ENCODE data around the gene COG5. TPM values are rescaled to one million over a fixed set of nuclear protein-coding genes. Genes with fewer than 3 reads are reported as not detected.

The COG5 gene
- total and polyA plus RNA-seq, 2 experiments from 2014 or later: 15.8 to 53.5 TPM

GRCh38 chr7:107463139-107464078 lies 100.3 kb downstream of the COG5 start:
- no peaks in the 10 kb centered on the region for H3K9me2 ChIP-seq (replicated peaks; ENCODE audit: insufficient read depth)
- H3K27ac ChIP-seq: no peak overlapping the region
- no peaks in the 10 kb centered on the region for H3K4me1 ChIP-seq (ENCODE audit: insufficient read depth)
- WGBS (ENCODE audit: low lambda C conversion rate, missing lambda C conversion rate): 87% methylated on average over 6 of the region's 6 CpGs
- H3K79me2 ChIP-seq: no peaks in the 10 kb centered on the region
- H4K20me1 ChIP-seq (ENCODE audit: insufficient read depth, poor library complexity, severe bottlenecking): no peaks in the 10 kb centered on the region
- H3K4me2 ChIP-seq: no peak overlapping the region
- DNase-seq (ENCODE audit: low spot score): peak; percentile 69
- no peaks in the 10 kb centered on the region for H3K9me3 ChIP-seq (ENCODE audit: low read depth)
- no peak overlapping the region for H3K4me3 ChIP-seq
- H2AFZ ChIP-seq: no peak overlapping the region
- no peaks in the 10 kb centered on the region for H3K36me3 ChIP-seq (replicated peaks; ENCODE audit: insufficient read depth, low read depth)
- TF ChIP-seq EZH2 (IDR thresholded peaks at IDR 0.05; ENCODE audit: borderline replicate concordance): no peak
- no peak for TF ChIP-seq EZH2phosphoT487 (IDR thresholded peaks at IDR 0.05; ENCODE audit: low read depth, severe bottlenecking, unreplicated experiment)
- peak; percentile 75 for TF ChIP-seq CTCF (IDR thresholded peaks at IDR 0.05; ENCODE audit: poor library complexity)
- no peaks in the 10 kb centered on the region for H3K27me3 ChIP-seq

- H4K20me1 ChIP-seq (ENCODE audit: insufficient read depth, poor library complexity, severe bottlenecking): no peaks in the 10 kb centered on the region
- H2AFZ ChIP-seq: no peak overlapping the region
- H3K36me3 ChIP-seq (replicated peaks; ENCODE audit: insufficient read depth, low read depth): no peaks in the 10 kb centered on the region
- H3K4me2 ChIP-seq: no peak overlapping the region
- no peak overlapping the region for H3K27ac ChIP-seq
- no peaks in the 10 kb centered on the region for H3K4me1 ChIP-seq (ENCODE audit: insufficient read depth)
- no peak overlapping the region for H3K4me3 ChIP-seq
- H3K27me3 ChIP-seq: no peaks in the 10 kb centered on the region
- no peak for TF ChIP-seq EZH2phosphoT487 (IDR thresholded peaks at IDR 0.05; ENCODE audit: low read depth, severe bottlenecking, unreplicated experiment)
- no peak for TF ChIP-seq EZH2 (IDR thresholded peaks at IDR 0.05; ENCODE audit: borderline replicate concordance)
- no peak for TF ChIP-seq CTCF (IDR thresholded peaks at IDR 0.05; ENCODE audit: poor library complexity)
- no peak for DNase-seq (ENCODE audit: low spot score)
- no peaks in the 10 kb centered on the region for H3K9me3 ChIP-seq (ENCODE audit: low read depth)
- H3K79me2 ChIP-seq: no peaks in the 10 kb centered on the region
- 94% methylated on average over 2 of the region's 2 CpGs for WGBS (ENCODE audit: low lambda C conversion rate, missing lambda C conversion rate)
- no peaks in the 10 kb centered on the region for H3K9me2 ChIP-seq (replicated peaks; ENCODE audit: insufficient read depth)
Measured at GRCh38 chr7:107461938-107462533, 101.7 kb downstream of the COG5 start.

DNA sequence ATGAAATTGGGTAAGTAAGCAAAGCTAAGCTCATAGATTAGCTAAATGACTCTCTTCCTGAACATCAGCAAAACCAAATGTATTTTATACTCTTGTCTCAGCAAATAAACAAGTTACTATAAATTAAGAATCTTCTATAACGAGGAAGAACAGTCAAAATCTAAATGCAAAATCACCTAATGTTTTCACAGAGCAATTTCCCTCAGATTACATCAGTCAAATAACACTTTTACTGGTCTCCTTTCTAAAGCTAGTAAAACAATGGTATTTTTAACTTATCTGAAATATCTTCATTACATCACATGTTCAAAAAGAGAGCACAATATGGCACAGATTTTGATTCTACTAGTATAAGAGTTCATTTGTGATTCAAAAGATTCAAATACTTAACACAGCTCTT lies 110.3 kb downstream of the COG5 start:
- 54% methylated on average over 1 of the region's 1 CpG for WGBS (ENCODE audit: low lambda C conversion rate, missing lambda C conversion rate)
- H3K79me2 ChIP-seq: no peaks in the 10 kb centered on the region
- no peaks in the 10 kb centered on the region for H3K9me2 ChIP-seq (replicated peaks; ENCODE audit: insufficient read depth)
- H4K20me1 ChIP-seq (ENCODE audit: insufficient read depth, poor library complexity, severe bottlenecking): no peaks in the 10 kb centered on the region
- H3K36me3 ChIP-seq (replicated peaks; ENCODE audit: insufficient read depth, low read depth): no peaks in the 10 kb centered on the region
- H3K4me2 ChIP-seq: no peak overlapping the region
- no peaks in the 10 kb centered on the region for H3K9me3 ChIP-seq (ENCODE audit: low read depth)
- no peak overlapping the region for H3K4me3 ChIP-seq
- H3K4me1 ChIP-seq (ENCODE audit: insufficient read depth): no peaks in the 10 kb centered on the region
- no peaks in the 10 kb centered on the region for H3K27me3 ChIP-seq
- DNase-seq (ENCODE audit: low spot score): no peak
- TF ChIP-seq EZH2phosphoT487 (IDR thresholded peaks at IDR 0.05; ENCODE audit: low read depth, severe bottlenecking, unreplicated experiment) (no peak), CTCF (IDR thresholded peaks at IDR 0.05; ENCODE audit: poor library complexity) (no peak), EZH2 (IDR thresholded peaks at IDR 0.05; ENCODE audit: borderline replicate concordance) (no peak)
- no peak overlapping the region for H2AFZ ChIP-seq
- H3K27ac ChIP-seq: no peak overlapping the region
